SK-N-SH (cell line): ENCODE measurements around the gene GLTPD2. TPM values are rescaled to one million over a fixed set of nuclear protein-coding genes. Genes with fewer than 3 reads are reported as not detected.

ENCODE experiments used
- CTCF ChIA-PET: fragments of 300-600, 350-600 bp; formaldehyde crosslinking; extraction: SDS; loops from one replicate; lab custom pipeline; 2021; lab: Yijun Ruan, JAX
- POLR2A ChIA-PET: fragments of 350-600 bp; sonication (Branson Sonifier 250); formaldehyde crosslinking; extraction: SDS; loops from one replicate; lab custom pipeline; 2020; ENCODE audit warnings: antibody characterized with exemption, inconsistent platforms; lab: Yijun Ruan, JAX
- DNase-seq: peaks from one replicate; pipeline ENCODE4 v3.0.0; 2012
- H2AFZ ChIP-seq: fragments of 200-600 bp; sonication (generic); 2 replicates; pipeline ENCODE4 v1.8.1; 2016; ENCODE audit warnings: antibody characterized with exemption, mild to moderate bottlenecking, low read depth
- H3F3A ChIP-seq: fragments of 200-600 bp; sonication (generic); replicated peaks from 2 replicates; pipeline ENCODE3; 2016; ENCODE audit warnings: antibody characterized with exemption, mild to moderate bottlenecking; ENCODE audit not compliant: insufficient read depth
- H3K27ac ChIP-seq, 2 experiments: fragments of 200-500 bp in 1 of 2; fragments of 200-600 bp in 1 of 2; sonication (Bioruptor generic) in 1 of 2; sonication (generic), shearing (Covaris generic) in 1 of 2; 2 replicates each; pipeline versions ENCODE4 v1.5.1 to v1.6.1; 2014 to 2016; ENCODE audit warnings: low read depth in 2 of 2, inconsistent platforms in 1 of 2, low read length in 1 of 2, mild to moderate bottlenecking in 1 of 2, mixed read lengths in 1 of 2
- H3K27me3 ChIP-seq: fragments of 200-600 bp; sonication (generic), shearing (Covaris generic); 2 replicates; pipeline ENCODE4 v1.6.1; 2016; ENCODE audit warnings: mixed run types; ENCODE audit not compliant: insufficient read depth
- H3K36me3 ChIP-seq, 2 experiments: fragments of 200-500 bp in 1 of 2; fragments of 200-600 bp in 1 of 2; sonication (Bioruptor generic) in 1 of 2; sonication (generic) in 1 of 2; replicated peaks in 1 of 2; 2 replicates each; pipeline versions ENCODE3 to v1.5.1; 2014 to 2016; ENCODE audit warnings: low read length in 1 of 2, mild to moderate bottlenecking in 1 of 2; ENCODE audit not compliant: insufficient read depth in 2 of 2, control insufficient read depth in 1 of 2
- H3K4me1 ChIP-seq, 2 experiments: fragments of 200-500 bp in 1 of 2; fragments of 200-600 bp in 1 of 2; sonication (Bioruptor generic) in 1 of 2; sonication (generic), shearing (Covaris generic) in 1 of 2; 2 replicates each; pipeline versions ENCODE4 v1.5.1 to v1.6.1; 2014 to 2016; ENCODE audit warnings: low read depth in 1 of 2, low read length in 1 of 2, mixed run types in 1 of 2; ENCODE audit not compliant: insufficient read depth in 2 of 2, control insufficient read depth in 1 of 2
- H3K4me2 ChIP-seq: fragments of 200-600 bp; sonication (generic), shearing (Covaris generic); 2 replicates; pipeline ENCODE4 v1.6.1; 2017; ENCODE audit warnings: mixed run types
- H3K4me3 ChIP-seq, 2 experiments: fragments of 200-500 bp in 1 of 2; fragments of 200-600 bp in 1 of 2; sonication (Bioruptor generic) in 1 of 2; sonication (generic), shearing (Covaris generic) in 1 of 2; 2 replicates each; pipeline versions ENCODE4 v1.5.1 to v1.8.1; 2014 to 2016; ENCODE audit warnings: low read depth in 2 of 2, inconsistent platforms in 1 of 2, low read length in 1 of 2, mild to moderate bottlenecking in 1 of 2, mixed read lengths in 1 of 2, moderate library complexity in 1 of 2
- H3K79me2 ChIP-seq: fragments of 200-600 bp; sonication (generic); 2 replicates; pipeline ENCODE4 v1.8.1; 2017; ENCODE audit warnings: mild to moderate bottlenecking; ENCODE audit not compliant: insufficient read depth
- H3K9ac ChIP-seq: fragments of 200-600 bp; sonication (generic); 2 replicates; pipeline ENCODE4 v1.6.1; 2017; ENCODE audit warnings: mixed run types
- H3K9me2 ChIP-seq: fragments of 200-600 bp; sonication (generic); 2 replicates; pipeline ENCODE4 v1.6.1; 2017; ENCODE audit warnings: mixed run types
- H3K9me3 ChIP-seq: fragments of 200-600 bp; sonication (generic); 2 replicates; pipeline ENCODE4 v1.6.1; 2017; ENCODE audit warnings: mixed run types, mild to moderate bottlenecking, moderate library complexity
- H4K20me1 ChIP-seq: fragments of 200-600 bp; sonication (generic); 2 replicates; pipeline ENCODE4 v1.6.1; 2017; ENCODE audit warnings: mild to moderate bottlenecking, mixed run types; ENCODE audit not compliant: insufficient read depth
- CHD2 ChIP-seq: fragments of 150-350 bp; IDR thresholded peaks from 2 replicates; pipeline ENCODE4 v1.6.1; 2018; ENCODE audit warnings: low read length; ENCODE audit not compliant: partially characterized antibody
- CTCF ChIP-seq: fragments of 200-600 bp; sonication (generic); IDR thresholded peaks from 2 replicates; pipeline ENCODE4 v1.6.1; 2017; ENCODE audit warnings: antibody characterized with exemption, mild to moderate bottlenecking, moderate library complexity
- EP300 ChIP-seq, 2 experiments: IDR thresholded peaks; 2 replicates each; pipeline versions ENCODE4 v1.4.0 to v1.6.1; 2012; ENCODE audit warnings: borderline replicate concordance in 1 of 2, low read depth in 1 of 2, low read length in 1 of 2
- FOSL2 ChIP-seq: IDR thresholded peaks from 2 replicates; pipeline ENCODE4 v1.4.0; 2012; ENCODE audit warnings: low read depth, mild to moderate bottlenecking, moderate library complexity, borderline replicate concordance
- FOXJ3 ChIP-seq: sonication (generic); formaldehyde crosslinking; IDR thresholded peaks from 2 replicates; pipeline ENCODE4 v1.5.1; 2020; ENCODE audit warnings: mild to moderate bottlenecking, missing genetic modification reagents
- GATA2 ChIP-seq: sonication (generic); formaldehyde crosslinking; IDR thresholded peaks from 2 replicates; pipeline ENCODE4 v1.5.0; 2020; ENCODE audit warnings: mild to moderate bottlenecking, missing genetic modification reagents
- IRF3 ChIP-seq: fragments of 150-350 bp; IDR thresholded peaks from 2 replicates; pipeline ENCODE4 v1.6.1; 2016; ENCODE audit warnings: mild to moderate bottlenecking, low read depth, low read length
- MXI1 ChIP-seq: IDR thresholded peaks from 2 replicates; pipeline ENCODE4 v1.6.1; 2012; ENCODE audit warnings: mild to moderate bottlenecking, low read depth, low read length, improper control_type of control experiment
- NFIC ChIP-seq: IDR thresholded peaks from 2 replicates; pipeline ENCODE4 v1.4.0; 2012; ENCODE audit warnings: borderline replicate concordance
- NRF1 ChIP-seq: IDR thresholded peaks from 2 replicates; pipeline ENCODE4 v1.6.1; 2012; ENCODE audit warnings: low read depth, mild to moderate bottlenecking, low read length
- POLR2AphosphoS5 ChIP-seq: IDR thresholded peaks from 2 replicates; pipeline ENCODE4 v1.6.1; 2012; ENCODE audit warnings: low read depth, low read length
- RAD21 ChIP-seq: IDR thresholded peaks from 2 replicates; pipeline ENCODE4 v1.6.1; 2012; ENCODE audit warnings: mild to moderate bottlenecking, low read length
- RCOR1 ChIP-seq: fragments of 150-350 bp; IDR thresholded peaks from 2 replicates; pipeline ENCODE4 v1.6.1; 2017; ENCODE audit warnings: antibody characterized with exemption, low read length
- REST ChIP-seq: IDR thresholded peaks from 2 replicates; pipeline ENCODE4 v1.6.1; 2012; ENCODE audit warnings: mild to moderate bottlenecking, low read depth, low read length, moderate library complexity
- RFX5 ChIP-seq: IDR thresholded peaks from 2 replicates; pipeline ENCODE4 v1.6.1; 2012; ENCODE audit warnings: mild to moderate bottlenecking, improper control_type of control experiment, low read length
- RXRA ChIP-seq: IDR thresholded peaks from 2 replicates; pipeline ENCODE4 v1.4.0; 2012; ENCODE audit warnings: low read depth, mild to moderate bottlenecking, borderline replicate concordance
- SMC3 ChIP-seq: IDR thresholded peaks from 2 replicates; pipeline ENCODE4 v1.6.1; 2012; ENCODE audit warnings: low read depth, low read length, improper control_type of control experiment
- TAF1 ChIP-seq: IDR thresholded peaks from 2 replicates; pipeline ENCODE4 v1.6.1; 2012; ENCODE audit warnings: low read depth, mild to moderate bottlenecking, low read length, moderate library complexity, borderline replicate concordance
- TEAD4 ChIP-seq: IDR thresholded peaks from 2 replicates; pipeline ENCODE4 v1.4.0; 2012; ENCODE audit warnings: mild to moderate bottlenecking, borderline replicate concordance; ENCODE audit not compliant: insufficient read depth
- USF1 ChIP-seq: IDR thresholded peaks from 2 replicates; pipeline ENCODE4 v1.4.0; 2012; ENCODE audit warnings: low read depth, borderline replicate concordance
- WGBS: methylation state at CpG from one replicate; pipeline ENCODE4 v1.1.6; 2017; ENCODE audit warnings: low lambda C conversion rate; 5-methylcytosine and 5-hydroxymethylcytosine counted together
- polyA plus RNA-seq, 3 experiments: library from polyadenylated mRNA; depleted of rRNA; stranded (reverse); fragments of >200 nt; gene quantifications; 2 replicates each; pipeline ENCODE4 v1.2.3, GENCODE V29; 2012
- TF ChIP-seq, protein P1 (sequence below): IDR thresholded peaks from 2 replicates; pipeline ENCODE4 v1.4.0; 2012; ENCODE audit warnings: low read depth

The GLTPD2 gene
- polyA plus RNA-seq, 1 of the 3 experiments (the other 2 are of a cell fraction), result not detected

DNA sequence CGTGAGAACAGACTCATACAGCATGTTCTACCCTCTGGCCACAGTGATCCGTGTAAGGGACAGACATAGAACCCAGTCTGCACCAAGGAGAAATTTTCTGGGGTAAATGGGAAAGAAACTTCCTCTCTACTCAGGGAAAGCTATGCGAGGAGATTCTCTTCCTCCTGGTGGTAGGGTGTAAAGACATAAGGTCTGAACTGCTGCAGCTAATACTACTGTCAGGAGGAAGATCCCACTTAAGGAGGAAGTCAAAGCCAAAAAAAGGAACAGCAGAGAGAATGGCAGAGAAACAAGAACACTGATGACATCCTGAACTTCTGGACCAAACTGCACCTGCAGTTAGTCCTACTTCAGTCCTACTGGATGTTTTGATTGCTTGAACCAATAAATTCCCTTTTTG lies 24.2 kb upstream of the GLTPD2 start:
- H3K79me2 ChIP-seq, result no peaks in the 10 kb centered on the region
- POLR2A ChIA-PET, result no interaction called here
- peaks cover 30% of the 10 kb centered on the region; the same call in 1 of the 2 replicates for H3K27me3 ChIP-seq
- no peak overlapping the region for H2AFZ ChIP-seq
- DNase-seq, result no peak
- no peaks in the 10 kb centered on the region for H3K9me3 ChIP-seq
- H3K4me3 ChIP-seq, result no peak overlapping the region
- no peaks in the 10 kb centered on the region for H3F3A ChIP-seq
- 46% methylated on average over 3 of the region's 3 CpGs for whole genome bisulfite sequencing
- no peaks in the 10 kb centered on the region for H3K9me2 ChIP-seq
- TF ChIP-seq, protein P1, sequence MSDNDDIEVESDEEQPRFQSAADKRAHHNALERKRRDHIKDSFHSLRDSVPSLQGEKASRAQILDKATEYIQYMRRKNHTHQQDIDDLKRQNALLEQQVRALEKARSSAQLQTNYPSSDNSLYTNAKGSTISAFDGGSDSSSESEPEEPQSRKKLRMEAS, result no peak
- no peak for TF ChIP-seq RXRA
- TF ChIP-seq, all 33 proteins: peak for 0
- H4K20me1 ChIP-seq, result no peaks in the 10 kb centered on the region
- H3K27ac ChIP-seq, result no peak overlapping the region
- H3K4me1 ChIP-seq, result no peaks in the 10 kb centered on the region
- no peaks in the 10 kb centered on the region for H3K36me3 ChIP-seq
- H3K4me2 ChIP-seq, result no peak overlapping the region
- H3K9ac ChIP-seq, result no peak overlapping the region
- CTCF ChIA-PET, result interaction anchor here (0.8 to 1.4 kb wide), 3 partner anchors 11 to 117 kb away, joined by 3 to 4 read pairs (median 3); no protein-coding TSS in a partner anchor

DNA sequence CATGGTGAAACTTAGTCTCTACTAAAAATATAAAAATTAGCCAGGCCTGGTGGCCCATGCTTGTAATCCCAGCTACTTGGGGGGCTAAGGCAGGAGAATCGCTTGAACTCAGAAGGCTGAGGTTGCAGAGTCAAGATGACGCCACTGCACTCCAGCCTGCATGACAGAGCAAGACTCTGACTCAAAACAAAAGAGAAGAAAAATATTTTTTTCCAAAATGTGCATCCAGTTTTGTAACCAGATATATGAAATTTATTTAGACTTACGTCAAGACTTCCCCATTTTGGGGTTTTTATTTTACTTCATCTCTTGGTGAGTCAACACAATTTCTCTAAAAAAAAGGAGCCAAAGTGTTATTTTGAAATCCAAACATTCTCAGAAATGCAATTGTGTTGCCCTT lies 22.6 kb upstream of the GLTPD2 start:
- H2AFZ ChIP-seq, result no peak overlapping the region
- H3K9me3 ChIP-seq, result no peaks in the 10 kb centered on the region
- no peak overlapping the region for H3K27ac ChIP-seq
- ChIA-PET CTCF (interaction anchor here (0.9 to 1.5 kb wide), 2 partner anchors 115 to 137 kb away, joined by 3 read pairs; partner anchors contain the start of gene CHRNE), POLR2A (no interaction called here)
- no peak overlapping the region for H3K4me3 ChIP-seq
- H3K36me3 ChIP-seq, result no peaks in the 10 kb centered on the region
- no peaks in the 10 kb centered on the region for H4K20me1 ChIP-seq
- no peaks in the 10 kb centered on the region for H3K4me1 ChIP-seq
- H3K27me3 ChIP-seq, result peaks cover 31% of the 10 kb centered on the region; the same call in 1 of the 2 replicates
- H3K9me2 ChIP-seq, result no peaks in the 10 kb centered on the region
- H3F3A ChIP-seq, result no peaks in the 10 kb centered on the region
- H3K79me2 ChIP-seq, result no peaks in the 10 kb centered on the region
- no peak for TF ChIP-seq TEAD4
- TF ChIP-seq NRF1, result no peak
- no peak for TF ChIP-seq SMC3
- no peak for TF ChIP-seq RFX5
- no peak for TF ChIP-seq FOXJ3 (CRISPR knock-in tag)
- TF ChIP-seq FOSL2, result no peak
- TF ChIP-seq GATA2, result no peak
- TF ChIP-seq POLR2AphosphoS5, result no peak
- no peak for TF ChIP-seq CHD2
- no peak for TF ChIP-seq RAD21
- no peak for TF ChIP-seq REST
- no peak for TF ChIP-seq RCOR1
- TF ChIP-seq EP300 (IDR thresholded peaks at IDR 0.05; ENCODE audit: borderline replicate concordance in 1 of 2, low read depth in 1 of 2, low read length in 1 of 2), result no peak
- no peak for TF ChIP-seq USF1
- TF ChIP-seq MXI1, result no peak
- no peak for TF ChIP-seq TAF1
- TF ChIP-seq NFIC, result no peak
- TF ChIP-seq IRF3, result no peak
- TF ChIP-seq CTCF, result no peak
- no peak overlapping the region for H3K4me2 ChIP-seq
- DNase-seq, result no peak
- 50% methylated on average over 3 of the region's 3 CpGs for WGBS
- H3K9ac ChIP-seq, result no peak overlapping the region
